Measurements from ENCODE around the gene PPFIA1.

The PPFIA1 gene

DNA sequence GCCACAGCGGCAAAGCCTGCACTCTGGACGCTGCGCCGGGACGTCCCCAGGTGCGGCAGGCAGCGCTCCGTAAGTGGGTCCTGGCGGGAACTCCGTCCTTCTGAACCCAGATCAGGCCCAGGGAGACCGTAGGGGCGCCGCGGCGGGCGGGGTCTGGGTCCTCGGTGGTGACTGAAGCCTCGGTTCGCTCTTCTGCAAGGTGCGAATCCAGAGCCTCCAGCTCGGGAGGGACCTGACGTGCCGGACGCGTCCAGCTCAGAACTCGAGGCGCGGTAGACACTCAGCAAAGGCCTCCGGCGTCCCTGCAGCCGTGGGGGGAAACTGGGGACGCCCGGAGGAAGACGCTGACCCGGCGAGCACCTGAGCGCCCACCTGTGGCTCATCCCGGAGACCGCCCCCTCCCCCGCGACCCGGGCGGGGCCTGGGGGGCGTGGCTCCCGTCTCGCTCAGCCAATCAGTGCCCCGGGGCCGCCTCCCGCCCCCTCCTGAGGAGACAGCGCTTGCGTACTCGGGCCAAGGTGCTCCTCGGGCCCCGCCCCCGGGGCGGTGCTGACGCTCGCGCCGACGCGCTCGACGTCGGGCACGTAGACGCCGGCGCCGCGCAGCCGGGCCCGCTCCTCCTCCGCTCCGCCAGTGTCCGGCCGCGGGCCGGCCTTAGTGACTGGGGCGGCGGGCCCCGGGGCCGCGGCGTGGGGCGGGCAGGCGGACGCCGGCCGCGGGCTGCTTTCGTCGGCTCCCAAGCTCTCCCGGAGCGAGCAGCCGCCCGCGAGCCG lies at the start of gene PPFIA1:
TSS of gene PPFIA1 (plus strand) at position 587 of the 773 bp plus-strand sequence. CDS start 1,483 bp downstream, outside the sequence.
- peak; percentile 100 for DNase-seq (ENCODE audit: low spot score)

DNA sequence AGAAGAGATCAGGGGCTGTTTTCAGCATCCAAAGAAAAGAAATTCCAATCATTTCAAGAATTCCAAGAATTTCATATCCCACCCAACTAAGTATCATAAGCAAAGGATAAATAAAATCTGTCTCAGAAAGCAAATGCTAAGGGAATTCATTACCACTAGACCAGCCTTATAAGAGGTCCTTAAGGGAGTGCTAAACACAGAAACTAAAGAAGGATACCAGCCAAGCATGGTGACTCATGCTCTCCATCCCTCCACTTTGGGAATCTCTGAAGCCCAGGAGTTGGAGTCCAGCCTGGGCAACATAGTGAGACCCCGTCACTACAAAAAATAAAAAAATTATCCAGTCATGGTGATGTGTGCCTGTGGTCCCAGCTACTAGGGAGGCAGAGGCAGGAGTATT lies 49.6 kb upstream of the PPFIA1 start:
- no peak for DNase-seq (ENCODE audit: low spot score)

DNA sequence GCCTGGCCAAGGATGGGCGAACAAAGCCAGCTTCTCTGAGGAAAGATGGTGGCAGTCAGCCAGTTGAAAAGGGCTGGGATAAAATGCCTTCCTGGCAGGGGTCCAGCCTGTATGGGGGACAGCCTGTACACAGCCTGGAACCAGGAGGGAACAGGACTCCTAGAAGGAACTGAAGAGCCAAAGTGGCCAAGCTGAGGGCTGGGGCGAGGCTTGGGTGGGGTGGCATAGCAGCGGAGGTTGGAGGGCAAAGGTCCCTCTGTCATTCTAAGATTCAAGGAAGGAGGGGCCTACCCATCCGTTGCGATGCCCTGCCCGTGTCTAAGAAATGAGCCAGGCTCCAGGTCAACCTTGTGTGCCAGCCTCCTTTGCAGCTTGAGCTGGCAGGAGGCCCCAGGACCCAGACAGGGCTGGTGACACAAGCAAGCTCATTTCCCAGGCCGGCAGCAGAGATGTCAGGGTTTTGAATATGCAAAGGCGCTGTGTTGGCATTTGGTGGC lies 44.8 kb upstream of the PPFIA1 start:
- DNase-seq (ENCODE audit: low spot score) = no peak

DNA sequence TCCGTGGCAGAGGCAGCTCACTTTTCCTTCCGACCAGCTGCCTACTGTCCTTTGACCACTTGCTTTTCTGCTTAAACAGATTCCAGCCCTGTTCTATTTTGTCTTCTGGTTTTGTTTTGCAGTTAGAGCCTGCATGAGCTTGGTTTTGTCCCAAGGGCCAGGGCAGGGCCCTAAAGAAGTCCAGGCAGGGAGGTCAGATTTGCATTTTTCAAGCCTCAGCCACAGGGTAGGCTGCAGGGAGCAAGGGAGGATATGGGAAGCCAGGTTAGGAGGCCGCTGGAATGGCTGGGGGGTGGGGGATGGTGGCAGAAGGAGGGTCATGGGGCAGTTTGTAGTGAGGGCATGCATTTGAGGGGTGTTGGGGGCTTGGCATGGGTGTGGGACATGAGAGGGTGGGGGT lies 44.3 kb upstream of the PPFIA1 start:
- no peak for DNase-seq (ENCODE audit: low spot score)

DNA sequence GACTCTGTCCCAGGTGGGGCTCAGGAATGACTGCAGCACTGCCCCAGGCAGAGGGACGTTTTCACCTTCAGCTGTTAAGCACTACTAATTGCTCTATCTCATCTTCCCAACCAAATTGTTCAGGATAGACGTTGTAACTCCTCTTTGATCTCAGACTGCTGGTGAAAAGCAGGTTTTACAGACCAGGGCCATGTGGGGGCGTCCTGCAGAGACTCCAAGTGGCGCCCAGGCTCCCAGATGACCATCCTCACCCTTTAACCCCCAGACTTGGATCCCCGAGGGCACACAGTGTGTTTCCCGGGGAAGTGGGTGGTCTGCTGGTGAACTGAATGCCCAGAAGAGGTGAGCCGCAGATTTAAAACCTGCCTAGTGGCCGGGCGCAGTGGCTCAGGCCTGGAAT lies 43.5 kb upstream of the PPFIA1 start:
- no peak for DNase-seq (ENCODE audit: low spot score)

DNA sequence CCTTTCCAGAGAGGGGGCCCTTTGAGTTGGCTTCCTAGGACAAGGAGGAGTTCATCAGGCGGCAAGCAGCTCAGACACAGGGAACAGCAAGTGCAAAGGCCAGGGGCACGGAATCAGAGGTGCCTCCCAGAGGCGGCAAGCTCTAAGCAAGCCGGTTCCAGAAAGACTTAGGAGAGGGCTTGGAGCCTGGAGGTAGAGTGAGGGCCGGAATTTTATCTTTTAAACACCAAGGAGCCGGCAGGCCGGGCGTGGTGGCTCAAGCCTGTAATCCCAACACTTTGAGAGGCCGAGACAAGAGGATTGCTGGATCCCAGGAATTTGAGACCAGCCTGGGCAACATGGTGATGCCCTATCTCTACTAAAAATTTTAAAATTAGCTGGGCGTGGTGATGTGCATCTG lies 40.8 kb upstream of the PPFIA1 start:
- DNase-seq (ENCODE audit: low spot score) = no peak

DNA sequence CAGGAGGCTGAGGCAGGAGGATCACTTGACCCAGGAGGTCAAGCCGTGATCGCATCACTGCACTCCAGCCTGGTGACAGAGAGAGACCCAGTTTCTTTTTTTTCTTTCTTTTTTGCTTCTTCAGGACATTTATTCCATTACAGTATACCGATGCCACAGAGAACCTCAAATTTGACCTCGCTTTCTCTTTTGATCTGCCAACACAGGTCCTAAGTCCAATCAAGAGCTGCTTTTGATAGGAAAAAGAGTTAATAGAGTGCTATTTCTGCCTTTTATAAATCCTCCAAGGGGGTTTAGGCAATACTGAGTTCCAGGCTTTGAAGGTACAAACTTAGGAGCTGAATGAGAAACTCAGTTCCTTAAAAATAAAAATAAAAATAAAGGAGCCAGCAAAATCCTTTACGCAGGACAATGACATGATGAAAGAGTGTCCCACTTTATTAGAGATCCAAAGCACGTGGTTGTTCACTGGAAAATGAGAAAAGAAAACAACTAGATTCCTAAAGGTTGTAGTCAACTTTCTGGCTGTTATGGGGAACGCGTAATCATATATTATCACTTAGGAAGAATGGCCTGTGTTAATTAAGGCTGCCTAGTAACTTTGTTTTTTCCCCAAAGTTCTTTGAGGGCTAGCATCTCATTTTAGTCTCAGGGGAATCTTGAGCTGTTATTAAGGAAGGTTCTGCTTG lies 40.2 kb upstream of the PPFIA1 start:
- DNase-seq (ENCODE audit: low spot score) = no peak

- no peak for DNase-seq (ENCODE audit: low spot score)
Observed at GRCh38 chr11:70230840-70231710, 39.4 kb upstream of the PPFIA1 start.

DNA sequence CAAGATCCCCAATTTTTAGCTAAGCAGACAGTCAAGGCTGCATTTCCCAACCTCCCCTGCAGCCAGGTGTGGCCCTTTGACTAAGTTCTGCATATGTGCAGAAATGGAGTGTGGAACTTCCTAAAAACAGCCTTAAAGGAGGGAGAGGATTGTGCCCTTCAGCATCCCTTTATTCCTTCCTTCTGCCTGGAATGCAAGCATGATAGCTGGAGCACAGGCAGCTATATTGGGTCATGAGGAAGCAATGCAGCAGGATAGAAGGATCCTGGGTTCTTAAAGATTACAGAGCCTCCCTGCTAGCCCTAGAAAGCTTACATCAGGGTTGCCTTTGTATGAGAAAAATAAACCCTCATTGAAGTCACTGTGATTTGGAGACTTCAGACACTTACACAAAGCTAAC lies 37.5 kb upstream of the PPFIA1 start:
- no peak for DNase-seq (ENCODE audit: low spot score)

GRCh38 chr11:70233511-70233934 lies 37.0 kb upstream of the PPFIA1 start:
- peak; percentile 38 for DNase-seq (ENCODE audit: low spot score)

GRCh38 chr11:70233962-70234361 lies 36.5 kb upstream of the PPFIA1 start:
- no peak for DNase-seq (ENCODE audit: low spot score)

DNA sequence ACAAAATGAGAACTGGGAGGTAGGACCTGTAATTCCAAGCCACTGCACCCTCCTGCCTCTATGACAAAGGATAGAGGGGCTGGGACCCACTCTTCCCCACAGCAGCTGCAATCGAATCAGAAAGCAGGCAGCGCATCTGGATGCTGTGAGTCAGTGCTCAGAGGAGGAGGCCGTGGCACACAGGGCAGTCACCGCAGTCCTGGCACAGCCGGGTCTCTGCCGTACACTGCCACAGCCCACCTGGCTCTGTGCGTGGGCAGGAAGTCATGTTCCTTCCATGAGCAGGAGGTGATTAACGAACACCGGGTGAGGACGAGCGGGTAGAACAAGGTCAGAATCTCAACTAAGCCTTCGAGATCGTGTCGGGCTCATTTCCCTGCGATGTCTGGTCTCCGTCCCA lies 30.2 kb upstream of the PPFIA1 start:
- DNase-seq (ENCODE audit: low spot score) = no peak

- DNase-seq (ENCODE audit: low spot score) = no peak
Observed at GRCh38 chr11:70241709-70242108, 28.8 kb upstream of the PPFIA1 start.

DNA sequence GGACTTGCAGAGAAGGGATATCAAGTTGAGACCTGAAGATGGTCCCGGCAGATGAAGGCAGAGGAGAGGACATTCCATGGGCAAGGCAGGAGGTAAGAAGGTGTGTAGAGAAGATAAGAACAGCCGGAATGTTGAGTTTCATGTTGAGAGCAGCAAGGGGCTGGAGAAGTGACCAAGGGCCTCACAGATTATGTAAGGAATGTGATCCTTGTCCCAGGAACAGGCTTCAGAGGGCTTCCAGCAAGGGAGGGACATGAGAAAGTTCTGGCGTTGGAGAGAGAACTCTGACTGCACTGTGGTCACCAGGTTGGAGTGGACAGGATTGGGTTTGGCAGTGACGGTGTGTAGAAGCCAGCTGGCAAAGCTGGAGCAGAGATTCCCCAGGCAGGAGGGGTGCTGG lies 27.6 kb upstream of the PPFIA1 start:
- no peak for DNase-seq (ENCODE audit: low spot score)

DNA sequence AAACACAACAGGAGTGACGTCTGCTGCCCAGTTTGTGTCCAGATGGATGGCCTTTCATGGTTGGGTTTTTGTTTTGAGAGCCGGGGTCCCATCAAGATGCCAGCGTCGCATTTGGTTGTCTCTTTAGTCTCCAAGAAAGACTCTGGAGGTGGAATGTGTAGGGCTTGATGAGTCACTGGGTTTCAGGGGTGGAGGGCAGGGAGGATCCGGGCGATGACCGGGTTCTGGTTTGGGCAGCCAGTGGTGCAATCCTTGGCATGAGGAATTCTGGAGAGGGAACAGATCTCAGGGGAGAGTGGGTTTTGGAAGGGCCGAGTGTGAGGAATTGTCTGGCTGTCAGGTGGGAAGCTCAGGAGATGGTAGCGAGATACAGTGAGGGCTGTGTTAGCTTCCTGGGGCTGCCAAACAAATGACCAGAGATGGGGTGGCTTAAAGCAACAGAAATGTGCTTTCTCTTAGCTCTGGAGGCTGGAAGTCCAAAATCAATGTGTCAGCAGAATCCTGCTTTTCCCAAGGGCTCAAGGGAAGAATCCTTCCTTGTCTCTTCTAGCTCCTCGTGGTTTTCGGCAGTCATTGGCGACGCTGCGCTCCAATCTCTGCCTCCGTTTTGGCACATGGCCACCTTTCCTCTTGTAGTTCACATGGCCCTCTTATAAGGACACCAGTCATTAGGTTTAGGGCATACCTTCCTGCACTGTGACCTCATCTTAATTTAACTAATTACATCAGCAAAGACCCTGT lies 26.4 kb upstream of the PPFIA1 start:
- peak; percentile 68 for DNase-seq (ENCODE audit: low spot score)

DNA sequence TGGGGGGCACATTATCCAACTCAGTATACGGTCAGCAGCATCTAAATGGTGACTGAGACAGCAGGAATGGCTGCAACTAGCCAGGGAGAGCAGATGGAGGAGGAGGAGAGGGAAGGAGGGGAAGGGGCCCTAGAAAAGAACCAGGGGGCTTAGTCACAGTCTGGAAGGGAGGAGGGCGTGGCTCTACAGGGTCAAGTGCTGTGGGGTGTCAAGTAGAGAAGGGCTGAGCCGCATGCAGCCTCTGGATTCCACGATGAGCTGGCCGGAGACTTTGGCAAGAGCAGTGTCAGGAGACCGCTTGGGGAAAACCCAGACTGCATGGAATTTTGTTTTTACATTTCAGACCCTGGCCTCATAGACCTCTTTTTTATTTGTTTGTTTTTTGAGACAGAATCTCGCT lies 25.8 kb upstream of the PPFIA1 start:
- DNase-seq (ENCODE audit: low spot score) = peak; percentile 78

DNA sequence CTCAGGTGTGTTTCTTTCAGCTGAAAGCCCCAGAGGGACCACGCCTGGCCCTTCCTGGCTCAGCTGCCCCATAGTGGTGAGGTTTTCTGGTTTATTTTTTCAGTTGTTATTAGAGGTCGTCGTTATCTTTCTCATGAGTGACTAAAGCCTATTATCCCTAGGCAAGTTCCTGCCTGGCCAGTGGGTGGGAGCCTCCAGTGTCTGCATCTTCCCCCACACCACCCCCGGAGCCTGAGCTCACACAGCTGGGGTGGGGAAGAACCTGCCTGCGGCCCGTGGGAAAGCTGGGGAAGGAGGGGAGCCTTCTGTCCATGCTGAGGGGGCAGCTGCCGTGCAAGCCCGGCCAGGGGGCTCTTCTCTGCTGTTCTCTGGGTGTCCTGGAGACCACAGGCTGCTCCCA lies 24.3 kb upstream of the PPFIA1 start:
- no peak for DNase-seq (ENCODE audit: low spot score)

DNA sequence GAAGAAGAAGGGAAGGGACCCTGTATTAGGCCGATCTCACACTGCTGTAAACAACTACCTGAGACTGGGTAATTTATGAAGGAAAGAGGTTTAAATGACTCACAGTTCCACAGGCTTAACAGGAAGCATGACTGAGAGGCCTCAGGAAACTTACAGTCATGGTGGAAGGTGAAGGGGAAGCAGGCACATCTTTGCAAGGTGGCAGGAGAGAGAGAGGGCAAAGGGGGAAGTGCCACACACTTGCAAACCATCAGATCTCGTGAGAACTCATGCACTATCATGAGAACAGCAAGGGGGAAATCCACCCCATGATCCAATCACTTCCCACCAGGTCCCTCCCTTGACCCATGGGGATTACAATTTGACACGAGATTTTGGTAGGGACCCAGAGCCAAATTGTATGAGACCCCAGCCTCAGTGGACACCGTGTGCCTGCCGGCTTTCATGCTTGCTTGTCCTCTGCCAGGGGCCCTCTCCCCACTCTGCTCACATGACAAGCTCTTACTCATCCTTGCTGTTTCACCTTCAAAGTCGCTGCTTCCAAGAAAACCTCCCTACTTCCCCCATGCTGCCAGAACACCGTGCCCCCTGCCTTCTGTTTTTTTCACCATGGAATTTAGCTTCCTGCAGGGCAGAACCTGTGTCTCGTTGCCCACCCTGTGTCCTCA lies 23.3 kb upstream of the PPFIA1 start:
- no peak for DNase-seq (ENCODE audit: low spot score)

DNA sequence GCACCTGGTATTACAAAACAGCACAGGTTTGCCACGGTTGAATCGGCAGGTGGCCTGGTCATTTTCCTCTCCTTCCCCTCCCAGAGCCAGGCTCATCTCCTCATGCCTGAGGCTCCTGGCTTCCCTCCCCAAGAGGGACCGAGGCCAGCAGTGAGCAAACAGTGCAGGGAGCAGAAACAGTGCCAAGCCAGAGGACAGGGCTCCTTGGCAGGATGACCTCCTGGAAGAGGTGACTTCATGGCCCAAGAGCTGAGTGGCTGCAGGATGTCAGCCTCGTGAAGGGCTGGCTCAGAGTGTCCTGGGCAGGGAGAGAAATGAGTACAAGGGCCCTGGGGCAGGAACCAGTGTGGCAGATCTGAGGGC lies 22.8 kb upstream of the PPFIA1 start:
- peak; percentile 24 for DNase-seq (ENCODE audit: low spot score)

- DNase-seq (ENCODE audit: low spot score) = no peak
Observed at GRCh38 chr11:70250876-70251658, 19.4 kb upstream of the PPFIA1 start.

All from GM03348 (cell line).